ENCODE measurements around the gene PTGDR2. TPM values are rescaled to one million over a fixed set of nuclear protein-coding genes. Genes with fewer than 3 reads are reported as not detected.

PTGDR2 gene
- total and polyA plus RNA-seq, 9 of the 15 experiments (the other 6 are each of a cell fraction or from before 2014, with no cell fraction given), result 0.51 to 2.6 (median 1.6) TPM

DNA sequence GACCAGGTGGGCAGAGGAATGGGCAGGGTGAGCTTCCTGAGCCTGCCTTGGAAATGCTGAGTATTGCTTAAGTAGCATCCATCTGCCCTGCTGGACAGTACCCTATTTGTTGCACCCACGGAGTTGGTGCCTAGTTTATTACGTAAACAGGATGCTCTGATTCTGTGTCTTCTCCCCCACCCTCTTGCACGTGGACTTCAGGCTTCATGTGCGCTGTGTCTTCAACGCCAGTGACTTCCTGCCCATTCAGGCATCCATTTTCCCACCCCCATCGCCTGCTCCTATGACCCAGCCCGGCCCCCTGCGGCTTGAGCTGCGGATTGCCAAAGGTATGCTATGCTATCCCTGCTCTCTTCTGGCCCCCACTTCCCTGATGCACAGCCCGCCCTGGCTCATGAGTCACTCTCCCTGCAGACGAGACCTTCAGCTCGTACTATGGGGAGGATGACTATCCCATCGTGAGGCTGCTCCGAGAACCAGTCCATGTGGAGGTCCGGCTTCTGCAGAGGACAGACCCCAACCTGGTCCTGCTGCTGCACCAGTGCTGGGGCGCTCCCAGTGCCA, 17.3 kb upstream of the PTGDR2 start (continued):
- TF ChIP-seq NELFE (IDR thresholded peaks at IDR 0.05; ENCODE audit: insufficient read depth, insufficient read length) (no peak), FOSL1 (tag; conservative IDR thresholded peaks at IDR 0.05) (0 out of 2 replicates have a peak, but pooled peaks have one; percentile 21), RUNX1 (IDR thresholded peaks at IDR 0.05; ENCODE audit: low read depth) (no peak), ZNF316 (IDR thresholded peaks at IDR 0.05) (peak; percentile 36), RBM34 (IDR thresholded peaks at IDR 0.05; ENCODE audit: borderline replicate concordance, insufficient read depth, low read length) (no peak), AFF1 (IDR thresholded peaks at IDR 0.05; ENCODE audit: low read depth in 1 of 2, partially characterized antibody in 2 of 2) (no peak), KDM2B (CRISPR knock-in tag; IDR thresholded peaks at IDR 0.05) (no peak), POLR2G (IDR thresholded peaks at IDR 0.05; ENCODE audit: low read depth, low read length) (0 out of 2 replicates have a peak, but pooled peaks have one; percentile 14), XRCC3 (IDR thresholded peaks at IDR 0.05) (no peak), JUND (IDR thresholded peaks at IDR 0.05; ENCODE audit: borderline replicate concordance, low read depth, low read length) (peak; percentile 50; the same call in 1 of the 2 replicates), JUND (tag; IDR thresholded peaks at IDR 0.05; ENCODE audit: borderline replicate concordance, low read depth, low read length) (no peak), CAMTA2 (CRISPR knock-in tag; conservative IDR thresholded peaks at IDR 0.05) (no peak), ATF3 (IDR thresholded peaks at IDR 0.05) (peak; percentile 59; the same call in 1 of the 2 replicates), ATF3 (CRISPR knock-in tag; conservative IDR thresholded peaks at IDR 0.05) (no peak), RBM25 (IDR thresholded peaks at IDR 0.05; ENCODE audit: low read depth, low read length, severe bottlenecking) (no peak)
- TF ChIP-seq, protein P1, sequence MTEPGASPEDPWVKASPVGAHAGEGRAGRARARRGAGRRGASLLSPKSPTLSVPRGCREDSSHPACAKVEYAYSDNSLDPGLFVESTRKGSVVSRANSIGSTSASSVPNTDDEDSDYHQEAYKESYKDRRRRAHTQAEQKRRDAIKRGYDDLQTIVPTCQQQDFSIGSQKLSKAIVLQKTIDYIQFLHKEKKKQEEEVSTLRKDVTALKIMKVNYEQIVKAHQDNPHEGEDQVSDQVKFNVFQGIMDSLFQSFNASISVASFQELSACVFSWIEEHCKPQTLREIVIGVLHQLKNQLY (CRISPR knock-in tag; conservative IDR thresholded peaks at IDR 0.05), result no peak

Data from K562 (cell line).